B cell (primary cell): ENCODE data around the gene CAMTA1.

Experiments used
- EZH2 ChIP-seq: IDR thresholded peaks from 2 replicates; pipeline ENCODE4 v1.6.1; 2012; ENCODE audit warnings: borderline replicate concordance, low read depth, mild to moderate bottlenecking, moderate library complexity, low read length; ENCODE audit not compliant: insufficient read depth, poor library complexity, severe bottlenecking
- TF ChIP-seq, protein P1 (sequence below): fragments of 200-600 bp; IDR thresholded peaks from one replicate; pipeline ENCODE4 v1.8.0; 2022; ENCODE audit warnings: antibody characterized with exemption, mild to moderate bottlenecking

DNA sequence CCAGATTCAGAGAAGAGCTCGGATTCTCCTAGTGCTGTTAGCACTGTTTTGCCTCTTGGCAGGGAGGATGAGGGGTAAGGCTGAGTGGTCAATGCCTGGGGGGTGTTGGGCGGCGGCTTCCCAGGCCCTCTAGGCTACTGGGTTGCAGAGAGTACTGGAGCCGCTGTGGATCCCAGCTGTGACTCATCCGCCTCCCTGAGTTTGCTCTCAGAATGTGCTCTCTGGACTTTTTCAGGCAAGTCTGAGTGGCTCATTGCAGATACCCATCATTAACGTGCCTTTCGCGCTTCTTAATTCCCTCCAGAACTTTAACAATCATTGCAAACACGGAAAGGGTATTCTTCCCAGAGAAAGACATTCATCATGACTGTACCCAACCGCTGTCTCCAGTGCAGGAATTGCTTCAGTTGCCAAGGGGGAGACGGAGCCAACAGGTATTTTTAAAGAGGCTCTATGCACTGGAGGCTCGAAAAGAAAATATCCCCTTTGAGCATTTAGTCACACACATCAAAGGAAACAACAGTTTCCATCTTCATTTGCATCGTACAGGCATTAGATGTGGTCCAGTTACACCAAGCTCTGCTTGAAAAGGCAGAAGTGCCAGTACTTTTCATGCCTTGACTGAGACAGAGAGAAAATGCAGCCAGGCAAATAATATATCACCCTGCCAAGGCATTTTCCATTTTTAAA is 14.4 kb upstream of the CAMTA1 start:
- TF ChIP-seq, protein P1, sequence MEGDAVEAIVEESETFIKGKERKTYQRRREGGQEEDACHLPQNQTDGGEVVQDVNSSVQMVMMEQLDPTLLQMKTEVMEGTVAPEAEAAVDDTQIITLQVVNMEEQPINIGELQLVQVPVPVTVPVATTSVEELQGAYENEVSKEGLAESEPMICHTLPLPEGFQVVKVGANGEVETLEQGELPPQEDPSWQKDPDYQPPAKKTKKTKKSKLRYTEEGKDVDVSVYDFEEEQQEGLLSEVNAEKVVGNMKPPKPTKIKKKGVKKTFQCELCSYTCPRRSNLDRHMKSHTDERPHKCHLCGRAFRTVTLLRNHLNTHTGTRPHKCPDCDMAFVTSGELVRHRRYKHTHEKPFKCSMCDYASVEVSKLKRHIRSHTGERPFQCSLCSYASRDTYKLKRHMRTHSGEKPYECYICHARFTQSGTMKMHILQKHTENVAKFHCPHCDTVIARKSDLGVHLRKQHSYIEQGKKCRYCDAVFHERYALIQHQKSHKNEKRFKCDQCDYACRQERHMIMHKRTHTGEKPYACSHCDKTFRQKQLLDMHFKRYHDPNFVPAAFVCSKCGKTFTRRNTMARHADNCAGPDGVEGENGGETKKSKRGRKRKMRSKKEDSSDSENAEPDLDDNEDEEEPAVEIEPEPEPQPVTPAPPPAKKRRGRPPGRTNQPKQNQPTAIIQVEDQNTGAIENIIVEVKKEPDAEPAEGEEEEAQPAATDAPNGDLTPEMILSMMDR: no peak
- TF ChIP-seq EZH2: no peak
